HepG2 (cell line): ENCODE results near the gene ZNF586. TPM values are rescaled to one million over a fixed set of nuclear protein-coding genes. Genes with fewer than 3 reads are reported as not detected.

Experiments
- EEA1 ChIP-seq: sonication (generic); formaldehyde crosslinking; IDR thresholded peaks from 2 replicates; pipeline ENCODE4 v1.5.1; 2020; ENCODE audit warnings: mild to moderate bottlenecking, missing genetic modification reagents, borderline replicate concordance
- IKZF4 ChIP-seq: sonication (generic); formaldehyde crosslinking; IDR thresholded peaks from 2 replicates; pipeline ENCODE4 v1.5.1; 2020; ENCODE audit warnings: borderline replicate concordance, mild to moderate bottlenecking, low read depth, missing genetic modification reagents; ENCODE audit errors: not compliant biosample characterization
- MXI1 ChIP-seq: IDR thresholded peaks from 3 replicates; pipeline ENCODE4 v1.6.1; 2012; ENCODE audit warnings: low read depth, low read length, inconsistent platforms, borderline replicate concordance
- NFE2L1 ChIP-seq: sonication (generic); formaldehyde crosslinking; IDR thresholded peaks from 2 replicates; pipeline ENCODE4 v1.4.0; 2020; ENCODE audit warnings: missing genetic modification reagents, mild to moderate bottlenecking, borderline replicate concordance
- NFRKB ChIP-seq: fragments of 450-650 bp; IDR thresholded peaks from 2 replicates; pipeline ENCODE4 v1.6.1; 2017
- NR3C1 ChIP-seq: sonication (generic); formaldehyde crosslinking; IDR thresholded peaks from 2 replicates; pipeline ENCODE4 v1.4.0; 2020; ENCODE audit warnings: missing genetic modification reagents
- SKI ChIP-seq: fragments of 450-650 bp; IDR thresholded peaks from one replicate; pipeline ENCODE4 v1.6.1; 2018; ENCODE audit warnings: mild to moderate bottlenecking; ENCODE audit not compliant: partially characterized antibody
- ZBTB43 ChIP-seq: sonication (generic); formaldehyde crosslinking; conservative IDR thresholded peaks from 2 replicates; pipeline ENCODE4 v1.4.0; 2020; ENCODE audit warnings: missing genetic modification reagents
- ZFP37 ChIP-seq: sonication (generic); formaldehyde crosslinking; IDR thresholded peaks from 2 replicates; pipeline ENCODE4 v1.4.0; 2020; ENCODE audit warnings: missing genetic modification reagents, borderline replicate concordance
- ZFYVE20 ChIP-seq: sonication (generic); formaldehyde crosslinking; IDR thresholded peaks from 2 replicates; pipeline ENCODE4 v1.8.0; 2023; ENCODE audit warnings: low read depth, mild to moderate bottlenecking, moderate library complexity, missing genetic modification reagents, borderline replicate concordance
- ZIK1 ChIP-seq: sonication (generic); formaldehyde crosslinking; IDR thresholded peaks from 2 replicates; pipeline ENCODE4 v1.5.0; 2020; ENCODE audit warnings: mild to moderate bottlenecking, low read depth, missing genetic modification reagents, borderline replicate concordance
- ZNF12 ChIP-seq: sonication (generic); formaldehyde crosslinking; IDR thresholded peaks from 2 replicates; pipeline ENCODE4 v1.5.0; 2020; ENCODE audit warnings: missing genetic modification reagents
- ZNF138 ChIP-seq: sonication (generic); formaldehyde crosslinking; IDR thresholded peaks from 2 replicates; pipeline ENCODE4 v1.5.0; 2020; ENCODE audit warnings: mild to moderate bottlenecking, low read depth, missing genetic modification reagents
- ZNF432 ChIP-seq: sonication (generic); formaldehyde crosslinking; IDR thresholded peaks from 2 replicates; pipeline ENCODE4 v1.5.0; 2020; ENCODE audit warnings: missing genetic modification reagents, mild to moderate bottlenecking, borderline replicate concordance
- ZNF549 ChIP-seq: sonication (generic); formaldehyde crosslinking; IDR thresholded peaks from 2 replicates; pipeline ENCODE4 v1.5.0; 2020; ENCODE audit warnings: missing genetic modification reagents
- ZNF572 ChIP-seq: sonication (generic); formaldehyde crosslinking; IDR thresholded peaks from 2 replicates; pipeline ENCODE4 v1.5.1; 2020; ENCODE audit warnings: mild to moderate bottlenecking, missing genetic modification reagents
- ZNF589 ChIP-seq: sonication (generic); formaldehyde crosslinking; conservative IDR thresholded peaks from 2 replicates; pipeline ENCODE4 v1.8.0; 2022; ENCODE audit warnings: mild to moderate bottlenecking, moderate library complexity, missing genetic modification reagents
- ZNF672 ChIP-seq: sonication (generic); formaldehyde crosslinking; IDR thresholded peaks from 2 replicates; pipeline ENCODE4 v1.8.1; 2022; ENCODE audit warnings: missing genetic modification reagents
- ZNF788 ChIP-seq: sonication (generic); formaldehyde crosslinking; IDR thresholded peaks from 2 replicates; pipeline ENCODE4 v1.5.0; 2020; ENCODE audit warnings: mild to moderate bottlenecking, missing genetic modification reagents, borderline replicate concordance
- ZNF879 ChIP-seq: sonication (generic); formaldehyde crosslinking; IDR thresholded peaks from 2 replicates; pipeline ENCODE4 v1.8.1; 2023; ENCODE audit warnings: missing genetic modification reagents
- polyA plus RNA-seq, 8 experiments: library from polyadenylated mRNA; depleted of rRNA in 3 of 8; stranded (reverse) in 7 of 8; unstranded in 1 of 8; fragments of >200 nt; fragmentation: Illumina TruSeq in 4 of 8; extraction: Trizol in 4 of 8; gene quantifications; 2 replicates each; pipeline versions ENCODE4 v1.2.1 to v1.2.3, GENCODE V29; 2011 to 2016; ENCODE audit warnings: low read depth in 4 of 8, missing spikeins in 1 of 8, mixed read lengths in 1 of 8; ENCODE audit not compliant: insufficient read depth in 1 of 8
- total RNA-seq, 5 experiments: library from RNA; depleted of rRNA; stranded (reverse); fragments of >200 nt; fragmentation: Illumina TruSeq; extraction: Trizol; gene quantifications; 2 replicates each; pipeline ENCODE4 v1.2.3, GENCODE V29; 2016; ENCODE audit warnings: low read depth in 1 of 5
- TF ChIP-seq, protein P1 (sequence below): sonication (generic); formaldehyde crosslinking; IDR thresholded peaks from 2 replicates; pipeline ENCODE4 v1.5.1; 2020; ENCODE audit warnings: mild to moderate bottlenecking, moderate library complexity, missing genetic modification reagents
- TF ChIP-seq, protein P2 (sequence below): IDR thresholded peaks from 2 replicates; pipeline ENCODE4 v1.4.0; 2020; ENCODE audit warnings: mild to moderate bottlenecking, missing genetic modification reagents
- TF ChIP-seq, protein P3 (sequence below): IDR thresholded peaks from 2 replicates; pipeline ENCODE4 v1.6.1; 2016

The ZNF586 gene
- total and polyA plus RNA-seq, 2 of the 13 experiments (the other 11 are each of a cell fraction or from before 2014, with no cell fraction given) = 0.50 to 3.4 TPM

DNA sequence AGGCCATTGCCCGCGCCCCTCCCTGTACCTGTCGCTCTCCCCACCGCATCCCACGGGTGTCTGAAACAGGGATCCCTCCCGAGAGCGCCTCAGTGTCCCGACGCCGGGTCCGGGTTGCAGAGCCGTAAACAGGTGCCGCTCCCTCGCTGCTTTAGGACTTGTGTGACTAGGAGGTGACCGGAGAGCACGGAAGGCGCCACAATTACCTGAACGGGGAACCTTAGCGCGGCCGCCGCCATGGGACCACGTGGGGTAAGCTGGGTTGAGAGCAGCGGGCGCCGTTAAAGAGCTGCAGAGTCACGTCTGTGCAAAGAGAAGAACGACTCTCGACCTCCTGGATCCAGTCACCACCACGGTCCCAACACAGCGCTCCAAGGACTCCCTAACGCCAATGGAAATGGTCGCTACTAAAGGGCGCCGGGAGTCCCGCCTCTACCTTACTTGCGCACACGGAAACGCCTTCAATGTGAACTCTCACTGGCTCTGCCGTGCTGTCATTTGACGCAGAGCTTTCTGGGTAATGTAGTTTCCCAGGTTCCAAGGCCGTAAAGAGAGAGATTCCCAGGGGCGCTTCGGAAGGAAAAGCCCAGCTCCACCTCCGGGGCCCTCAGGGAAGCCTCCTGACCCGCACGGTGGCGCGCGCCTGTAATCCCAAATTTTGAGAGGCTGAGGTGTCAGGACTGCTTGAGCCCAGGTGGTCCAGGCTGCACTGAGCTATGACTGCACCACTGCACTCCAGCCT is 45.2 kb downstream of the ZNF586 start, which contains the start of gene ZNF552 (continued):
- TF ChIP-seq ZNF879 = no peak
- no peak for TF ChIP-seq ZNF549 (CRISPR knock-in tag)
- TF ChIP-seq ZFP37 = no peak
- TF ChIP-seq ZNF788 = no peak; the same call in 1 of the 2 replicates
- TF ChIP-seq NFE2L1 (CRISPR knock-in tag) = 0 out of 2 replicates have a peak, but pooled peaks have one; percentile 77
- TF ChIP-seq ZNF589 = no peak
- TF ChIP-seq, protein P1, sequence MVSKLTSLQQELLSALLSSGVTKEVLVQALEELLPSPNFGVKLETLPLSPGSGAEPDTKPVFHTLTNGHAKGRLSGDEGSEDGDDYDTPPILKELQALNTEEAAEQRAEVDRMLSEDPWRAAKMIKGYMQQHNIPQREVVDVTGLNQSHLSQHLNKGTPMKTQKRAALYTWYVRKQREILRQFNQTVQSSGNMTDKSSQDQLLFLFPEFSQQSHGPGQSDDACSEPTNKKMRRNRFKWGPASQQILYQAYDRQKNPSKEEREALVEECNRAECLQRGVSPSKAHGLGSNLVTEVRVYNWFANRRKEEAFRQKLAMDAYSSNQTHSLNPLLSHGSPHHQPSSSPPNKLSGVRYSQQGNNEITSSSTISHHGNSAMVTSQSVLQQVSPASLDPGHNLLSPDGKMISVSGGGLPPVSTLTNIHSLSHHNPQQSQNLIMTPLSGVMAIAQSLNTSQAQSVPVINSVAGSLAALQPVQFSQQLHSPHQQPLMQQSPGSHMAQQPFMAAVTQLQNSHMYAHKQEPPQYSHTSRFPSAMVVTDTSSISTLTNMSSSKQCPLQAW (CRISPR knock-in tag) = peak; percentile 84
- TF ChIP-seq NFRKB = no peak
- TF ChIP-seq EEA1 (CRISPR knock-in tag) = no peak
- TF ChIP-seq ZNF572 (CRISPR knock-in tag) = no peak
- 0 out of 2 replicates have a peak, but pooled peaks have one; percentile 47 for TF ChIP-seq ZBTB43 (CRISPR knock-in tag)
- TF ChIP-seq IKZF4 (CRISPR knock-in tag) = no peak
- no peak for TF ChIP-seq ZNF432 (CRISPR knock-in tag)
- TF ChIP-seq NR3C1 (CRISPR knock-in tag) = no peak
- TF ChIP-seq, protein P2, sequence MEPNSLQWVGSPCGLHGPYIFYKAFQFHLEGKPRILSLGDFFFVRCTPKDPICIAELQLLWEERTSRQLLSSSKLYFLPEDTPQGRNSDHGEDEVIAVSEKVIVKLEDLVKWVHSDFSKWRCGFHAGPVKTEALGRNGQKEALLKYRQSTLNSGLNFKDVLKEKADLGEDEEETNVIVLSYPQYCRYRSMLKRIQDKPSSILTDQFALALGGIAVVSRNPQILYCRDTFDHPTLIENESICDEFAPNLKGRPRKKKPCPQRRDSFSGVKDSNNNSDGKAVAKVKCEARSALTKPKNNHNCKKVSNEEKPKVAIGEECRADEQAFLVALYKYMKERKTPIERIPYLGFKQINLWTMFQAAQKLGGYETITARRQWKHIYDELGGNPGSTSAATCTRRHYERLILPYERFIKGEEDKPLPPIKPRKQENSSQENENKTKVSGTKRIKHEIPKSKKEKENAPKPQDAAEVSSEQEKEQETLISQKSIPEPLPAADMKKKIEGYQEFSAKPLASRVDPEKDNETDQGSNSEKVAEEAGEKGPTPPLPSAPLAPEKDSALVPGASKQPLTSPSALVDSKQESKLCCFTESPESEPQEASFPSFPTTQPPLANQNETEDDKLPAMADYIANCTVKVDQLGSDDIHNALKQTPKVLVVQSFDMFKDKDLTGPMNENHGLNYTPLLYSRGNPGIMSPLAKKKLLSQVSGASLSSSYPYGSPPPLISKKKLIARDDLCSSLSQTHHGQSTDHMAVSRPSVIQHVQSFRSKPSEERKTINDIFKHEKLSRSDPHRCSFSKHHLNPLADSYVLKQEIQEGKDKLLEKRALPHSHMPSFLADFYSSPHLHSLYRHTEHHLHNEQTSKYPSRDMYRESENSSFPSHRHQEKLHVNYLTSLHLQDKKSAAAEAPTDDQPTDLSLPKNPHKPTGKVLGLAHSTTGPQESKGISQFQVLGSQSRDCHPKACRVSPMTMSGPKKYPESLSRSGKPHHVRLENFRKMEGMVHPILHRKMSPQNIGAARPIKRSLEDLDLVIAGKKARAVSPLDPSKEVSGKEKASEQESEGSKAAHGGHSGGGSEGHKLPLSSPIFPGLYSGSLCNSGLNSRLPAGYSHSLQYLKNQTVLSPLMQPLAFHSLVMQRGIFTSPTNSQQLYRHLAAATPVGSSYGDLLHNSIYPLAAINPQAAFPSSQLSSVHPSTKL (CRISPR knock-in tag) = no peak; the same call in 1 of the 2 replicates
- TF ChIP-seq SKI = no peak
- peak; percentile 80; the same call in 1 of the 3 replicates for TF ChIP-seq MXI1
- TF ChIP-seq ZFYVE20 = no peak
- no peak for TF ChIP-seq ZNF672 (CRISPR knock-in tag)
- TF ChIP-seq ZNF12 (CRISPR knock-in tag) = no peak
- TF ChIP-seq ZIK1 (CRISPR knock-in tag) = no peak
- TF ChIP-seq ZNF138 (CRISPR knock-in tag) = no peak
- TF ChIP-seq, protein P3, sequence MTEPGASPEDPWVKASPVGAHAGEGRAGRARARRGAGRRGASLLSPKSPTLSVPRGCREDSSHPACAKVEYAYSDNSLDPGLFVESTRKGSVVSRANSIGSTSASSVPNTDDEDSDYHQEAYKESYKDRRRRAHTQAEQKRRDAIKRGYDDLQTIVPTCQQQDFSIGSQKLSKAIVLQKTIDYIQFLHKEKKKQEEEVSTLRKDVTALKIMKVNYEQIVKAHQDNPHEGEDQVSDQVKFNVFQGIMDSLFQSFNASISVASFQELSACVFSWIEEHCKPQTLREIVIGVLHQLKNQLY (CRISPR knock-in tag) = no peak
